GM18505 (cell line): Measurements from ENCODE around the gene PHOX2A.

Source experiments
- ATAC-seq: cut with Tn5 transposase; IDR thresholded peaks from one replicate; pipeline ENCODE4 v1.9.1; 2021; ENCODE audit not compliant: unreplicated experiment
- POLR2A ChIP-seq: IDR thresholded peaks from 4 replicates; pipeline ENCODE4 v1.6.1; 2011; ENCODE audit warnings: borderline replicate concordance; ENCODE audit not compliant: insufficient read depth, insufficient read length; ENCODE audit errors: extremely low read depth

Gene PHOX2A

DNA sequence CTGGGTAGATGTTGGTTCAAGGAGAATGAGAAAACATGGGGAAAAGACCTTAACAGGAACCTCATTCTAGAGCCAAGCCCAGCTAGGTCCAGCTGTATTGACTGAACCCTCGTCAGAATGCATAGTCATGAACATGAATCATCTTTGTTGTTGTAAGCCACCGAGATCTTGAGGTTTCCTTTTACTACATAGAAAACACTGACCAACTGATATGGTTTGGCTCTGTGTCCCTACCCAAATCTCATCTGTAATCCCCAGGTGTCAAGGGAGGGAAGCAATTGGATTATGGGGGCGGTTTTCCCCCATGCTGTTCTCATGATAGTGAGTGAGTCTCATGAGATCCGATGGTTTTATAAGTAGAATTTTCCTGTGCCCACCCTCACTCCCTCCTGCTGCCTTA, 19.4 kb upstream of the PHOX2A start:
- no peak for ATAC-seq
- TF ChIP-seq POLR2A: no peak

DNA sequence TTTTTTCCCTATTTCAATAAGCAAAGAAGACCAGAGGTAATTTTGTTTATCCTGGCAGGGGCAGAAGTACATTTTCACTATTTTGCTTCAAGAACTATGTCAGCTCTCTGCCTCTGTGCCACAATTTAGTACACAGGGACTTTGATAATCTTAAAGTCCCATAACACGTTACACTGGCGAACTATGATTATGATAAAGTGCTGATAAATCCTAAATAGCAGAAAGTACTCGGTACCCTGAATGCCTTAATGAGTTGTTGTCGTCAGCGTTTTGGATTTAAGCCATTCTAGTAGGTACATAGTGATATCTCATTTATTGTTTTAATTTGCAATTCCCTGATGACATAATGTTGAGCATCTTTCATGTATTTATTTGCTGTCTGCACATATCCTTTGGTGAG, 16.6 kb upstream of the PHOX2A start:
- no peak for ATAC-seq
- no peak for TF ChIP-seq POLR2A

DNA sequence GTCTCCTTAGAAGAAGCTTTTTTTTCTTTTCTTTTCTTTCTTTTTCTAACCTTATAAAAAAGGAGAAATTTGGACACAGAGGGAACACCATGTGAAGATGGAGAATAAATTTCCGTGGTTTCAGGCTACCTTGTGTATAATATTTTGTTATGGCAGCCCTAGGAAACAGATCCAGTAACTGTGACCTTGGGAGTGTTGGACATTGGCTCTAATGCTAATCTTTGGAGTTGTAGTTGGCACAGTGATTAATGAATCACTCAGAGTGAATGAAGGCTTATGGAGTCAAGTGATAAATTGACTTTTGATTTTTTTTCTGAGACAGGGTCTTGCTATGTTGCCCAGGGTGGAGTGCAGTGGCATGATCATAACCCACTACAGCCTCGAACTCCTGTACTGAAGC, 15.5 kb upstream of the PHOX2A start:
- no peak for ATAC-seq
- no peak for TF ChIP-seq POLR2A

DNA sequence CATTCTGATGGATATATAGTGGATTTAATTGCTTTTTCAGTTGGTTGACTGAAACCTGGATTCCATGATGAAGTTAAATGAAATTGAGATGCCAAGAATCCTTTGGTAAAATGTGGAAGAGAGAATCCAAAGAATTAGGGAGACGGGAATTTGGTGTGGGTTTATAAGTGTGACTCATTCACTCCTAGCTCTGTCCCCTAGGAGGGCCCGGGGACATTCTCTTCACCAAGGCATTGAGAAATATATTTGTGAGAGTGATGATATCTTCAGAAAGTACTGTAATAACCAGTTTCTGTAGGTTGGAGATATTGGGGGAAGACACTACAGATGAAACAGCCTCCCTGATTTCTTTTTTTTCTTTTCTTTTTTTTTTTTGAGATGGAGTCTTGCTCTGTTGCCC, 13.6 kb upstream of the PHOX2A start:
- TF ChIP-seq POLR2A: no peak
- no peak for ATAC-seq

DNA sequence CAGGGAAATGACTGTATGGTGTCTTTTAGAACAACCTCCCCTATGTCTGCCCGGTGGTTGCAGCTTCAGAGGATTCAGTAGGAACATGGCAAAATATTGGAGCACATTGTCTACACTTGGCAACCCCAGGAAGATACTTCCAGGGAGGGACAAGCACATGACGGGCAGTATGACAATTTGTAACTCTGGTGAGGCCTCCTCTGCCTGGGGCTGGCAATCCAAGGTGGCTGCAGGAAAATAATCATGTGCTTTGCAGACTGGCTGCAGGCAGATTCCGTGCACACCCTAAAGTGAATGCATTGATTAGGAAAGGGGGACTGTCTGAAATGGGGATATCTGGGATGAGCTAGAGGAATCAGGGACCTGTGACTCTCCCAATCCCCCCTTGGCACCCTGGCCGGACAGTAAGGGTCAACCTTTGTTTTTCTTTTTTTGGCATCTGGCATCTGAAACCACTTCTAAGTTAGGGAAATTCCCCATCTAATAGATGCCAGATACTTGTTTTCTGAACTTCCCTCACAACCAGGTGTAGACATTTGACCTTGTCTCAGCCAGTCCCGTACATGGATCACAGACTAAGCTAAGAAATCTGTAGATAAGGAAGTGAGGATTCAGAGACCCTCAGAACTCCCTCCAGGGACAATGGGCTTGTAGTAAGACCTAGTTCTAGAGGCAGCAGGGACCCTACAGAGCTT, 10.5 kb upstream of the PHOX2A start:
- no peak for ATAC-seq
- no peak for TF ChIP-seq POLR2A

DNA sequence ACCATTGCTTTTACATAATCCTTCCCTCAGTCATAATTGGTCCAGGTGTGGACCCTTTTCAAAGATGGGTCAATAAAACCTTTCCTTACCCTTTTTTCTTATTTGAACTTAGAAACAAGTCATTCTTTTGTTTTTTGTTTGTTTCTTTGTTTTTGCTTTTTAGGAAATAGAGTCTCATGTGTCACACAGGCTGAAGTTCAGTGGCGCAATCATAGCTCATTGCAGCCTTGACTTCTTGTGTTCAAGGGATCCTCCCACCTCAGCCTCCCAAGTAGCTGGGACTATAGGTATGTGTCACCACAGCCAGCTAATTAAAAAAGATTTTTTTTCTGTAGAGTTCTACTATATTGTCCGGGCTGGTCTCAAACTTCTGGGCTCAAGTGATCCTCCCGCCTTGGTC, 9.4 kb upstream of the PHOX2A start:
- ATAC-seq: no peak
- no peak for TF ChIP-seq POLR2A

DNA sequence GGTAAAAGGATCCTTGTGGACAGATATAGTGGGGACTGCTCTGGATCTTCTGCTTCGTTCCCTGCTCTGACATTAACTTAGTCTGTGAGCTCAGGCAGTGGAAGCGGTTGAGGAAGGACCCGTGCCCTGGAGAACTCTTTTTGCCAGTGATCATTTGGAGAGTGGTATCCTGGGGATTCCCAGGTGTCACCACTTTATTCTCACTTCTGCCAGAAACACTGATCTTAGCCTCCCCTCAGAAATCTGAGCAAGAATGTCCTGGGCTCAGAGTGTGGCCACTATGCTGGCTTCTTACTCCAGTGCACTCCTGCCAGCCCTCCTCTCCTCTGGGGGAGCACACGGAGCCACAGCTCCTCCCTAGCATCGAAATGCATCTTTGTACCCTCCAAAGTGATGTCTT, 7.6 kb upstream of the PHOX2A start:
- no peak for TF ChIP-seq POLR2A
- ATAC-seq: no peak

DNA sequence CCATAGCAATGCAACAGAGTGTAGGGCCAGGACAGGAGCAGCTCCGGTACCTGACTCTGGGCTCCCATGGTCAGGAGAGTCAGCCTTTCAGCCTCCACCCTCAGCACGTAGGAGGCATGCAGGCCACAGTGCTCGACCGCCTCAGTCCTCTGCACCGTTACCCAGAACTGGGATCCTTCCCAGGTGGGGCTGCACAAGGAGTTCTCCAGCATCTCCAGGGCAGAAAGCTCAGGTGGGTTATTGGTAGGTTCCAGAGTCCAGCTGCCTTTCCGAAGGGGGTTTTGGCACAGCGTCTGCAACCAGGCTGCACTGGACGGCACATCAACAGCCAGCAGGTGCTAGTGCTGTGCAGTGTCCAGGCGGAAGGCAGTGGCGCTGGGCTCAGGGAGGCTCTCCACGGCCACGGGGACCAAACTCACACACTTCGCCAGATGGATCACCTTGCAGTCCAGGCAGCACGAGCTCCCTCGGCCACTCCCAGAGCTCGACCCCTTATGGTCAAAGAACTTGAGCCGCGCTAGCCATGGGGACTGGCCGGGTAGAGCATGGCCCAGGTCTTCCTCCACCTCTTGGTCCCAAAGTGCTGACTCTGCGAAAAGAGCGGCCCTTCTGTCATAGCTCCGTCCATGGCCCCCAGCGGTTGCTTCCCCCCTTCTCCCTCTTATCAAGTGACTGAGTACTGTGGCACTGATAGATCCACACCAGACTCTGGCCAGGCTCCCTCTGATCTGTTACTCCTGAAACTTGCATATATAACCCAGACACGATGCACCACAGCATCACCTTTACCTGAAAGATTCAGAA, 6.9 kb upstream of the PHOX2A start:
- ATAC-seq: no peak
- no peak for TF ChIP-seq POLR2A

DNA sequence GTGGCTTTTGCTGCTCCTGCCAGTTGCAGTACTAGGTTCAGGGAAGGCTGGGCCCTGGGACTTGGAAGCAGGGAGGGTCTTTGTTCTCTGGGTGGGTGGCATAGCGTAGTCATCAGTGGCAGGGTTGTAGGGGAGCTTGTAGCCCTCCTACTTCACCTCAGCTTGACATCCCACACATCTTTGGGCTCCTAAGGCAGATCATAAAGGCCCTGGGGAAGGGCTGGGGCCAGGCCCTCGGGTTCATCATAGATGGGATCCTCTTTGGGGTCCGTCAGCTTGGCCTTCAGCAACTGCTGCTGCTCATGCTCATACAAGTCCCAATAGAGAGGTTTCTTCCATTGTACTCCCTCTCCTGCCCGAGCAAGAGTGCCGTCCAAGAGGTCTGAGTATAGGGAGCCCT, 6.0 kb upstream of the PHOX2A start:
- no peak for TF ChIP-seq POLR2A
- ATAC-seq: no peak

DNA sequence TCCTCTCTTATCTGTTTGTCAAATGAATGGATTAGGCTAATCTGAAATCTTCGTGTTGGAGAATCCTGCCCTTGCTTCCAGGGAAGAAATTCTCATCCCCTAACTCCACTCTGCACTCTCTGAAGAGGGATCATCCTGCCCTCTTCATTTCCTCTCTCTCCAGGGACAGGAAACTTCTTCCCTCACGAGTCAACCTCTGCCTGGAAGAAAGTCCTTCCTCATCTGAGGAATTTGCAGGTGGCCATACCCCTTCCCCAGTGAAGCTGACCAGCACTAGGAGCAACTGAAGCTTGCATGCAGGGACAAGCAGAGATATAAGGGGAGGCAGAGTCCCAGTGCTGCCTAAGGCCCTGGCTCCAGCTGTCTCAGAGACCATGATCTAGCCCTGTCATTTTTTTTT, 3.6 kb upstream of the PHOX2A start:
- TF ChIP-seq POLR2A: no peak
- no peak for ATAC-seq

DNA sequence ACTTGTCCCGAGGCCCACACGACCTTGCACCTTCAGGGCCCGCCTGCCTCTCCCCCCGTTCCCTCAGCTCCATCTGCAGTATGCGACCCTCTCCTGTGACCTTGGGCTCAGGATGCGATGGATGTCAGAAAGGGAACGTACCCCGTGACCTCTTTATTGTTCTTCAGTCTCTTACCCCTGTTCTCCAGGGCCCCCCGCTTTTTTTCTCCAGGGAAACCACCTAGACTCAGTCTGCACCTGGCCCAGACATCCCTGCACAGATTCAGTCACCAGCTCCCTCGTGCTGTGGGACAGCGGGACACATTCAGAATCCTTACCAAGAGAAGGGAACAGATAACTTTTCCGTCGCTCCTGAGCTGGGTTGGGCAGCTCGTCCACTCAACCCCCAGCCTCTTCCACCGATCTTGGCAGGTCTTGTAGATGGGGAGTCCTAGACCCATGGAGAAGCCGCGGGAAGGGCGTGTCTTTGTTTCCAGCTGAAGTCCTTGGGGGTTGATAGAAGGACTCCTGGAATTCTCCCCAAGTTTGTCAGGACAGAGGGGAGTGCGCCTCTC, 1.4 kb upstream of the PHOX2A start:
- TF ChIP-seq POLR2A: no peak
- ATAC-seq: no peak

DNA sequence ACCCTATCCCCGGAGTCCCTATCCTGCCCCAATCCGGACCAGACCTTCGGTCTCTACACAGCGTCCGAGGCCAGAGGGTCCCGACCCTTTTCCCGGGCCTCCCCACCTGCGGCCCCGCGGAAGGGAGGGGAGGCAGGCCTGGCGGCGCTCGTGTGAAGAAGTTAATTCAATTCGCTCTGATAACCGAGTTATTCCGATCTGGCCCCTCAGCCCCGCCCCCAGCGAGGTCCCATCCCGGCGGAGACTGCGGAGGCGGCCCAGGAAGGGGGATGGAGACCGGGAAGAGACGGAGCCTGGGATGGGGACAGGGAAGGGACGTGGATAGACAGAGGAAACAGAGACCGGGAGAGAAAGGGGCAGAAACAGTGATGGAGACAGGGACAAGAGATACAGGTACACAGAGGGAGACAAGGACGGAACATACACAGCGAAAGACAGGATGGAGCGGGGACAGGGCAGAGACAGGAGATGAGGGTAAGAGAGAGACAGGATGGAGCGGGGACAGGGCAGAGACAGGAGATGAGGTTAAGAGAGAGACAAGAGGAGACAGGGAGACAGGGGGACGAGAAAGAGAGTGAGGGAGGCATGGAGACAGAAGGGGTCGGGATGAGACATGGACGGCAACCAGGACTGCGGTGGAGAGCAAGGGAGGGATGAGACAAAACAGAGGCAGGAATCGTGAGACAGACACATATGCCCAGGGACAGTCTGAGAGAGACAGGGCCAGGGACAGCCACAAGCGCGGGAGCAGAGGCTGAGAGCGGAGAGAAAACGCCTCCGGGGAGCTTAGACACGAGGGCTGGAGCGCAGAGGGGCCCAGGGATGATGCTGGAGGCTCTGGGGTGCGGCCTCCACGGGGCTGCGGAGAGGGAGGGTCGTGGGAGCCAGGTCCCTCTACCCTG, 636 bp upstream of the PHOX2A start:
- no peak for ATAC-seq
- TF ChIP-seq POLR2A: no peak
